ENCODE data around the gene BICRAL. TPM values are rescaled to one million over a fixed set of nuclear protein-coding genes. Genes with fewer than 3 reads are reported as not detected.

BICRAL gene
- total and polyA plus RNA-seq, 2 donors (not counting 3 experiments of a cell fraction or from before 2014, with no cell fraction given), result 5.6 to 6.8 TPM

- no peaks in the 10 kb centered on the region for H4K20me1 ChIP-seq (replicated peaks; ENCODE audit: control insufficient read depth, extremely low read depth, insufficient read depth, low read length)
- CTCF ChIA-PET, result interaction anchor here (1.2 to 1.3 kb wide), 2 partner anchors 16 to 228 kb away, joined by 3 to 7 read pairs; no protein-coding TSS in a partner anchor
Observed at GRCh38 chr6:42915732-42916131, 133.9 kb downstream of the BICRAL start, which contains the start of gene PTCRA. TSS of gene PTCRA (plus strand) at chr6:42916053. CDS start at chr6:42916070, 17 bp downstream.

More at GRCh38 chr6:42915732-42916131, 133.9 kb downstream of the BICRAL start, which contains the start of gene PTCRA:
- Histone ChIP-seq H3K9me1 (replicated peaks; ENCODE audit: control insufficient read depth, extremely low read depth, insufficient read depth, low read length) (no peaks in the 10 kb centered on the region), H2AFZ (ENCODE audit: low read depth, low read length) (no peak within 1 kb of the TSS), H3K79me2 (ENCODE audit: control insufficient read depth, insufficient read depth, low read length) (no peaks in the 10 kb centered on the region), H3K4me3 (replicated peaks in 1 of 3; ENCODE audit: insufficient read depth in 1 of 3, low read depth in 1 of 3, low read length in 3 of 3) (no peak within 1 kb of the TSS), H3K27ac (ENCODE audit: insufficient read depth, low read depth, low read length) (no peak within 1 kb of the TSS), H3K4me2 (ENCODE audit: insufficient read depth, low read length) (no peak within 1 kb of the TSS), H3K9ac (replicated peaks; ENCODE audit: extremely low read depth, insufficient read depth, low read length) (no peak within 1 kb of the TSS), H3K9me3 (replicated peaks; ENCODE audit: control insufficient read depth, insufficient read depth, low read length) (no peaks in the 10 kb centered on the region), H3K27me3 (ENCODE audit: control insufficient read depth in 2 of 2, insufficient read depth in 2 of 2, low read length in 2 of 2) (peaks cover 0 to 4% of the 10 kb centered on the region in 2 experiments), H3K36me3 (ENCODE audit: control insufficient read depth in 2 of 2, extremely low read depth in 1 of 2, insufficient read depth in 2 of 2, low read length in 2 of 2) (no peaks in the 10 kb centered on the region), H3K4me1 (ENCODE audit: control insufficient read depth, extremely low read depth, insufficient read depth, low read length) (no peaks in the 10 kb centered on the region)
- POLR2A ChIA-PET, result no interaction called here
- FAIRE-seq (no peak), DNase-seq (ENCODE audit: low read depth, low spot score) (no peak)
- intact Hi-C loops (cut with micrococcal nuclease) (no loop called here), dilution Hi-C loops (cut with MboI; ENCODE audit: extremely low pct_ligation_motif_present, low sequenced_read_pairs) (no loop called here)
- no peak for TF ChIP-seq MAX (IDR thresholded peaks at IDR 0.05; ENCODE audit: insufficient read depth, insufficient read length)
- TF ChIP-seq MYC (IDR thresholded peaks at IDR 0.05; ENCODE audit: low read depth, low read length), result no peak
- no peak for TF ChIP-seq POLR2AphosphoS5 (IDR thresholded peaks at IDR 0.05; ENCODE audit: insufficient read depth, low read depth, low read length)
- no peak for TF ChIP-seq CTCF (IDR thresholded peaks at IDR 0.05; ENCODE audit: extremely low read depth in 1 of 2, insufficient read depth in 1 of 2, low read depth in 1 of 2, low read length in 2 of 2)
- no peak for TF ChIP-seq POLR2A (IDR thresholded peaks at IDR 0.05; ENCODE audit: low read depth, low read length)
- no peak for TF ChIP-seq EZH2 (IDR thresholded peaks at IDR 0.05; ENCODE audit: borderline replicate concordance, low read depth, low read length, severe bottlenecking)
- no peak for TF ChIP-seq FOS (IDR thresholded peaks at IDR 0.05; ENCODE audit: borderline replicate concordance, insufficient read depth, low read length)
- no peak for TF ChIP-seq GATA2 (IDR thresholded peaks at IDR 0.05; ENCODE audit: insufficient read depth, insufficient read length, low read depth, low read length)
- BruUV-seq (replicated peaks), result no TSS peak

Data from endothelial cell of umbilical vein (primary cell).